HCT116 (cell line): ENCODE measurements around the gene XRN2. TPM values are rescaled to one million over a fixed set of nuclear protein-coding genes. Genes with fewer than 3 reads are reported as not detected.
A peak's percentile ranks its signal among the peaks of the same experiment; 100 is the strongest.

Experiments used
- ATAC-seq: fragments of 200-7000 bp; cut with Tn5 transposase; 2 replicates; pipeline ENCODE4 v1.9.1; 2020; ENCODE audit warnings: mild to moderate bottlenecking, moderate library complexity
- BruUV-seq: library from RNA; stranded (reverse); fragments of 400-500 nt; replicated peaks from 2 replicates; lab custom pipeline; 2021; lab: Mats Ljungman, UMichigan
- CTCF ChIA-PET: fragments of 300-600 bp; sonication (Branson Sonifier 250); formaldehyde crosslinking; loops from one replicate; lab custom pipeline; 2021; ENCODE audit warnings: antibody characterized with exemption; lab: Charles Lee
- POLR2A ChIA-PET: fragments of 300-600, 350-600 bp; sonication (Branson Sonifier 250); formaldehyde crosslinking; loops from one replicate; lab custom pipeline; 2021; ENCODE audit warnings: antibody characterized with exemption; lab: Charles Lee
- RAD21 ChIA-PET, 2 experiments: fragments of 300-600 bp; sonication (Branson Sonifier 250); formaldehyde crosslinking; loops; one replicate each; lab custom pipeline; 2023; ENCODE audit warnings: low total read pairs in 2 of 2; ENCODE audit not compliant: uncharacterized antibody in 2 of 2, unreplicated experiment in 2 of 2, low non-redundant PET in 1 of 2; lab: Charles Lee
- DNase-seq: peaks from one replicate; pipeline ENCODE4 v3.0.0-alpha.2; 2010; ENCODE audit warnings: low read depth, low spot score
- H2AFZ ChIP-seq: fragments of 200-600 bp; shearing (Covaris generic), sonication (generic); 2 replicates; pipeline ENCODE4 v1.6.1; 2017; ENCODE audit warnings: low read depth, mixed run types, mixed read lengths, antibody characterized with exemption, low read length; ENCODE audit not compliant: poor library complexity, severe bottlenecking
- H3K27ac ChIP-seq: 2 replicates; pipeline ENCODE4 v1.5.1; 2012; ENCODE audit warnings: low read depth, low read length
- H3K27me3 ChIP-seq: fragments of 200-600 bp; sonication (generic); 2 replicates; pipeline ENCODE4 v1.6.1; 2016; ENCODE audit warnings: mixed run types, low read length, mixed read lengths; ENCODE audit not compliant: insufficient read depth
- H3K36me3 ChIP-seq, 2 experiments: fragments of 200-500 bp in 1 of 2; fragments of 200-600 bp in 1 of 2; sonication (Bioruptor generic) in 1 of 2; sonication (generic) in 1 of 2; 2 replicates each; pipeline versions ENCODE4 v1.5.1 to v1.6.1; 2014 to 2016; ENCODE audit warnings: low read length in 2 of 2, inconsistent platforms in 1 of 2, mixed read lengths in 1 of 2, mixed run types in 1 of 2; ENCODE audit not compliant: insufficient read depth in 2 of 2, control insufficient read depth in 1 of 2
- H3K4me1 ChIP-seq, 2 experiments: fragments of 200-600 bp in 1 of 2; sonication (generic) in 1 of 2; 2 replicates each; pipeline versions ENCODE4 v1.5.1 to v1.6.1; 2012 to 2017; ENCODE audit warnings: low read length in 2 of 2, inconsistent platforms in 1 of 2, mild to moderate bottlenecking in 1 of 2, mixed read lengths in 1 of 2, mixed run types in 1 of 2, moderate library complexity in 1 of 2; ENCODE audit not compliant: insufficient read depth in 2 of 2, control insufficient read depth in 1 of 2
- H3K4me2 ChIP-seq: fragments of 200-600 bp; sonication (generic); 2 replicates; pipeline ENCODE4 v1.6.1; 2017; ENCODE audit warnings: mixed run types, low read length, mixed read lengths
- H3K4me3 ChIP-seq, 2 experiments: fragments of 200-600 bp in 1 of 2; sonication (generic) in 1 of 2; replicated peaks in 1 of 2; 2 replicates each; pipeline ENCODE4 v1.5.1; 2011 to 2016; ENCODE audit warnings: low read length in 2 of 2, control low read depth in 1 of 2, low read depth in 1 of 2, mild to moderate bottlenecking in 1 of 2, mixed read lengths in 1 of 2, mixed run types in 1 of 2
- H3K79me2 ChIP-seq: fragments of 200-600 bp; sonication (generic); 2 replicates; pipeline ENCODE4 v1.6.1; 2017; ENCODE audit warnings: mild to moderate bottlenecking, mixed run types, low read length, moderate library complexity, mixed read lengths; ENCODE audit not compliant: insufficient read depth
- H3K9ac ChIP-seq: fragments of 200-600 bp; sonication (generic); 2 replicates; pipeline ENCODE4 v1.6.1; 2016; ENCODE audit warnings: low read length, mixed read lengths
- H3K9me2 ChIP-seq: fragments of 200-600 bp; sonication (generic), shearing (Covaris generic); 2 replicates; pipeline ENCODE4 v1.6.1; 2017; ENCODE audit warnings: mixed run types, mild to moderate bottlenecking, moderate library complexity; ENCODE audit not compliant: insufficient read depth
- H3K9me3 ChIP-seq, 2 experiments: fragments of 200-500 bp in 1 of 2; fragments of 200-600 bp in 1 of 2; sonication (Bioruptor generic) in 1 of 2; sonication (generic) in 1 of 2; 2 replicates each; pipeline ENCODE4 v1.6.1; 2014 to 2017; ENCODE audit warnings: low read length in 2 of 2, mixed read lengths in 2 of 2, inconsistent platforms in 1 of 2, low read depth in 1 of 2, mild to moderate bottlenecking in 1 of 2, mixed run types in 1 of 2, moderate library complexity in 1 of 2; ENCODE audit not compliant: control insufficient read depth in 1 of 2, insufficient read depth in 1 of 2
- H4K20me1 ChIP-seq: fragments of 200-600 bp; sonication (generic), shearing (Covaris generic); 2 replicates; pipeline ENCODE4 v1.6.1; 2017; ENCODE audit warnings: mixed run types, mild to moderate bottlenecking, moderate library complexity; ENCODE audit not compliant: insufficient read depth
- CBX3 ChIP-seq: IDR thresholded peaks from 2 replicates; pipeline ENCODE4 v1.6.1; 2012; ENCODE audit warnings: low read depth
- CEBPB ChIP-seq: IDR thresholded peaks from 2 replicates; pipeline ENCODE4 v1.6.1; 2012; ENCODE audit warnings: low read depth
- CTCF ChIP-seq, 3 experiments: fragments of 200-600 bp in 1 of 3; sonication (generic) in 1 of 3; IDR thresholded peaks in 2 of 3; conservative IDR thresholded peaks in 1 of 3; 2 replicates each; pipeline ENCODE4 v1.5.1; 2012 to 2017; ENCODE audit warnings: low read depth in 2 of 3, low read length in 2 of 3, antibody characterized with exemption in 1 of 3, borderline replicate concordance in 1 of 3, control low read depth in 1 of 3, mild to moderate bottlenecking in 1 of 3, mixed read lengths in 1 of 3, mixed run types in 1 of 3, moderate library complexity in 1 of 3; ENCODE audit not compliant: insufficient read depth in 1 of 3
- ELF1 ChIP-seq: IDR thresholded peaks from 2 replicates; pipeline ENCODE4 v1.6.1; 2012; ENCODE audit warnings: low read depth, borderline replicate concordance
- EZH2 ChIP-seq: fragments of 200-600 bp; sonication (generic); IDR thresholded peaks from 2 replicates; pipeline ENCODE4 v1.6.1; 2017; ENCODE audit warnings: antibody characterized with exemption, mixed run types
- EZH2phosphoT487 ChIP-seq: fragments of 200-600 bp; IDR thresholded peaks from 2 replicates; pipeline ENCODE4 v1.6.1; 2018; ENCODE audit warnings: antibody characterized with exemption, borderline replicate concordance
- JUND ChIP-seq: IDR thresholded peaks from 2 replicates; pipeline ENCODE4 v1.6.1; 2012
- MAX ChIP-seq: IDR thresholded peaks from 2 replicates; pipeline ENCODE4 v1.6.1; 2012
- POLR2A ChIP-seq: IDR thresholded peaks from 2 replicates; pipeline ENCODE4 v1.7.0; 2011; ENCODE audit warnings: borderline replicate concordance; ENCODE audit not compliant: insufficient read depth, insufficient read length; ENCODE audit errors: extremely low read depth
- RAD21 ChIP-seq: IDR thresholded peaks from 2 replicates; pipeline ENCODE4 v1.6.1; 2012; ENCODE audit warnings: low read depth, mild to moderate bottlenecking
- REST ChIP-seq: IDR thresholded peaks from 2 replicates; pipeline ENCODE4 v1.6.1; 2012; ENCODE audit warnings: low read depth
- SIN3A ChIP-seq: IDR thresholded peaks from 2 replicates; pipeline ENCODE4 v1.6.1; 2012; ENCODE audit warnings: low read depth
- SP1 ChIP-seq: IDR thresholded peaks from 2 replicates; pipeline ENCODE4 v1.6.1; 2012; ENCODE audit warnings: low read depth
- TCF7L2 ChIP-seq: IDR thresholded peaks from 2 replicates; pipeline ENCODE4 v1.7.0; 2011; ENCODE audit warnings: borderline replicate concordance, inconsistent platforms; ENCODE audit not compliant: insufficient read depth, insufficient read length; ENCODE audit errors: extremely low read depth
- YY1 ChIP-seq: IDR thresholded peaks from 2 replicates; pipeline ENCODE4 v1.6.1; 2011; ENCODE audit warnings: low read length, low read depth, moderate library complexity, mild to moderate bottlenecking; ENCODE audit not compliant: insufficient replicate concordance; ENCODE audit errors: extremely low read depth
- ZBTB33 ChIP-seq: IDR thresholded peaks from 2 replicates; pipeline ENCODE4 v1.6.1; 2011; ENCODE audit warnings: mild to moderate bottlenecking, low read length, moderate library complexity; ENCODE audit not compliant: insufficient replicate concordance; ENCODE audit errors: extremely low read depth
- ZFX ChIP-seq: fragments of 450-650 bp; IDR thresholded peaks from 2 replicates; pipeline ENCODE4 v1.6.1; 2017
- ZNF274 ChIP-seq: fragments of 200-500 bp; sonication (Bioruptor generic); IDR thresholded peaks from 2 replicates; pipeline ENCODE4 v1.6.1; 2014; ENCODE audit warnings: mild to moderate bottlenecking, low read depth, low read length, inconsistent platforms
- intact Hi-C: fragments of 100-400 bp; cut with micrococcal nuclease; formaldehyde crosslinking; loops from 2 replicates; pipeline ENCODE4 v1.10.0; 2022
- total RNA-seq: library from RNA; stranded (reverse); gene quantifications from one replicate; pipeline ENCODE4 v1.2.1, GENCODE V29; 2021; ENCODE audit not compliant: unreplicated experiment

Gene XRN2
- total RNA-seq, 1 experiment from 2014 or later: 101 TPM

GRCh38 chr20:21315138-21315537, 12.0 kb downstream of the XRN2 start (continued):
- no peak for TF ChIP-seq EZH2

GRCh38 chr20:21322083-21322710, 19.1 kb downstream of the XRN2 start:
- H3K4me2 ChIP-seq: peak overlapping the region; percentile 42
- ChIA-PET POLR2A (no interaction called here), CTCF (no interaction called here), RAD21 (no interaction called here)
- H3K27me3 ChIP-seq: no peaks in the 10 kb centered on the region
- H3K9ac ChIP-seq: no peak overlapping the region
- BruUV-seq: no TSS peak
- no peaks in the 10 kb centered on the region for H3K9me2 ChIP-seq
- peaks cover 55% of the 10 kb centered on the region; the same call in 1 of the 2 replicates for H4K20me1 ChIP-seq
- H3K79me2 ChIP-seq: peaks cover 99% of the 10 kb centered on the region
- H2AFZ ChIP-seq: no peak overlapping the region
- H3K36me3 ChIP-seq: no peaks in the 10 kb centered on the region
- no peak overlapping the region for H3K27ac ChIP-seq
- peaks cover 8 to 29% of the 10 kb centered on the region in 2 experiments; a peak in 3 of 4 replicates for H3K4me1 ChIP-seq
- TF ChIP-seq ZNF274 (no peak), CEBPB (no peak), CBX3 (no peak), SIN3A (no peak), ZBTB33 (no peak), SP1 (no peak), MAX (no peak), ZFX (no peak), REST (no peak), YY1 (no peak), ELF1 (no peak), TCF7L2 (no peak), POLR2A (no peak), CTCF (IDR thresholded peaks at IDR 0.05 in 2 of 3, conservative IDR thresholded peaks at IDR 0.05 in 1 of 3; ENCODE audit: borderline replicate concordance in 1 of 3, insufficient read depth in 1 of 3, low read depth in 2 of 3, low read length in 2 of 3) (no peak), EZH2 (no peak), RAD21 (no peak), JUND (no peak), EZH2phosphoT487 (no peak)
- intact Hi-C loops: no loop called here
- 0 out of 4 replicates have a peak, but pooled peaks cover 0 to 3% of the 10 kb centered on the region in 2 experiments for H3K9me3 ChIP-seq
- H3K4me3 ChIP-seq: no peak overlapping the region
- ATAC-seq (no peak), DNase-seq (no peak)
